IPS-11a (cell line): ENCODE results near the gene ZSCAN21.

Source experiments
- H3K4me3 ChIP-seq: one replicate; pipeline ENCODE4 v1.5.1; 2013; ENCODE audit warnings: low read depth, low read length, control low read depth

ZSCAN21 gene

DNA sequence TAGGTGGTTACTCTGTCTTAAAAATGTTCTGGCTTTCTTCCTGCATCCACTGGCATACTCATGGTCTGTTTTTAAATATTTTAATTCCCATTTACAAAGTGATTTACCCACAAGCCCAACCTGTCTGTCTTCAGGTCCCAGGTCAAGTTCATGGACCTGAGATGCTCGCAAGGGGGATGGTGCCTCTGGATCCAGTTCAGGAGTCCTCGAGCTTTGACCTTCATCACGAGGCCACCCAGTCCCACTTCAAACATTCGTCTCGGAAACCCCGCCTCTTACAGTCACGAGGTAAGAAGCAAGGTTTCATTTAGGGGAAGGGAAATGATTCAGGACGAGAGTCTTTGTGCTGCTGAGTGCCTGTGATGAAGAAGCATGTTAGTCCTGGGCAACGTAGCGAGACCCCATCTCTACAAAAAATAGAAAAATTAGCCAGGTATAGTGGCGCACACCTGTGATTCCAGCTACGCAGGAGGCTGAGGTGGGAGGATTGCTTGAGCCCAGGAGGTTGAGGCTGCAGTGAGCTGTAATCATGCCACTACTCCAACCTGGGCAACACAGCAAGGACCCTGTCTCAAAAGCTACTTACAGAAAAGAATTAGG is 25.5 kb upstream of the ZSCAN21 start:
- no peak overlapping the region for H3K4me3 ChIP-seq

- no peak overlapping the region for H3K4me3 ChIP-seq
Observed at GRCh38 chr7:100027197-100027596, 22.4 kb upstream of the ZSCAN21 start.

- no peak overlapping the region for H3K4me3 ChIP-seq
Observed at GRCh38 chr7:100029596-100029995, 20.0 kb upstream of the ZSCAN21 start.

GRCh38 chr7:100033526-100033925 is 16.0 kb upstream of the ZSCAN21 start:
- H3K4me3 ChIP-seq, result no peak overlapping the region

- no peak overlapping the region for H3K4me3 ChIP-seq
Observed at GRCh38 chr7:100034871-100035510, 14.6 kb upstream of the ZSCAN21 start.

DNA sequence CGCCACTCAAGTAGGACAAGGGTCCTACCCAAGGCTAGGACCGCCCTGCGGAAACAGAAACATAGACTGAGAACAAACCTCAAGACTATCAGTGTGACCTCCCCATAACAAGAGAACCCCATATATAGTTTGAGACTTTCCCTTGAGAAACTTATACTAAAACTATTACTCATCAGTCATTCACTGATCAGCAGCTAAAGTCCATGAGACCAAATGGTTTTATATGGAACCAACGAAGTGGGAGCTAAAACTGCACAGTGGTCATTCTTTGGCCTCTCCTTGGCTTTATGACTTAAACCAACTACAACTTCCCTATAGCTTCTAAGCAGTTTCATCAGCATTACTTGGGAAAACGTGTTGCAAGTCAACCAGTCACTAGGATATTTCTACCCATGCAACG is 13.7 kb upstream of the ZSCAN21 start:
- no peak overlapping the region for H3K4me3 ChIP-seq

DNA sequence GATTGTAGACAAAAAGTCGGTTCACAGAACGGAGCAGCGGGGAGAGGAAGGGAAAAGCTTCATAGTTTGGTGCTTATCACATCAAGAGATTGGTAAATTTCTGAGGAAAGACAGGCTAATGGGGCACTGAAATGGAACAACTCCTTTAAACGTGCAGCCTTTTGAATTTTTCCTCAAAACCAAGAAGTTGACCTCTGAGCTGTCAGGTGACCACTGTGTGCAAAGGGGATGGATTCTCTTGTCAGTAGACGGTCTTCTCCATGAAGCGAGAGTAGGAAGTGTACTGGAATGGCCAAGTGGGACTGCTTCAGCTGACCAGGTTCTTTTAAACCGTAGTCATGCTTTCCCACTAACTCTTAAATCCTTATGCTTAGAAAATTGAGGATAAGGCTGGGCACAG is 11.2 kb upstream of the ZSCAN21 start:
- no peak overlapping the region for H3K4me3 ChIP-seq

- no peak overlapping the region for H3K4me3 ChIP-seq
Observed at GRCh38 chr7:100040575-100040974, 9.0 kb upstream of the ZSCAN21 start.

DNA sequence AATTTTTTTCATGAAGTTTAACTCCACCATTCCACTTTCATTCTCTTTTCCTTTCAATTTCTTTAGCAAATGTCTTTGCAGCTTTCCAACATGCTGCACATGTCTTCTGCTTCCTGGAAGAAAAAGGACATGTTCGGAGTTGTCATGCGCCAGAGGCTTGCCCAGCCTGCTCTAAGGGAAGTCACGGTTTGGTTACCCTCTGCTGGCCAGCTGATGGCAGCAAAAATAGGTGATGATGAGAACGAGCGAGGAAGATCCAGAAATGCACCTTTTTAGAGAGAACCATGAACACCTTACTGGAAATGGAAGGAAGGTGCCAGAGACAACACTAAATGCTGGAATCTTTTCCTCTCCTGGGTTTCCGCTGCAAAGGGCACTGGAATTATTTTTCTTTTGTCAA is 4.9 kb upstream of the ZSCAN21 start:
- no peak overlapping the region for H3K4me3 ChIP-seq

DNA sequence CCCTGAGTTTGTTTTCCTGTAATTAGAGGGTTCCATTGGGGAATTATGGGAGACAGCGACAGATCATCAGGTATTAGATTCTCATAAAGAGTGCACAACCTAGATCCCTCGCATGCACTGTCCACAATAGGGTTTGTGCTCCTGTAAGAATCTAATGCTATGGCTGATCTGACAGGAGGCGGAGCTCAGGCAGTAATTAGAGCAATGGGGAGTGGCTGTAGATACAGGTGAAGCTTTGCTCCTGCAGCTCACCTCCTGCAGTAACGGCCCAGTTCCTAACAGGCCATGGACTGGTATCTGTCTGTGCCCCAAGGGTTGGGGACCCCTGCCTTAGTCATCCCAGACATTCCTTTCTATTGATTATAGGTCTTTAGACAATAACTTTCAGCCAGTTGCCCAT is 894 bp upstream of the ZSCAN21 start:
- no peak overlapping the region for H3K4me3 ChIP-seq

GRCh38 chr7:100051611-100052010 is 2.0 kb downstream of the ZSCAN21 start:
- H3K4me3 ChIP-seq, result no peak overlapping the region

DNA sequence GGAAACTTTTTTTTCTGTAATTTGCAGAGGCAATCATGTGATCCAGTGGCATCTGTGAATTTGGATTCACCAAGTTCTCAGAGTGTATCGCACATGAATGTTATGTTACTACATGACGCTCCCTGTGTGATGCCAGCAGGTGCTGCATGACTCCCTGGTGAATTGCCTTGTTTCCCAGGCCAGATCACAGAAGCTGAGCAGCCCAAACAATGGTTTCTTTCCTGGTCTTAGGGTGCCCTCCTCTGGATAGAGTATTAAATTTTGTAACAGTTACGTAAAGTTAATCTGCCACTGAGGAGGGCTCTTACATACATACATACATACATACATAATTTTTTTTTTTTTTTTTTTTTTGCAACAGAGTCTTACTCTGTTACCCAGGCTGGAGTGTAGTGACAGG is 3.6 kb downstream of the ZSCAN21 start:
- H3K4me3 ChIP-seq, result no peak overlapping the region

GRCh38 chr7:100057006-100057405 is 7.4 kb downstream of the ZSCAN21 start:
- no peak overlapping the region for H3K4me3 ChIP-seq

DNA sequence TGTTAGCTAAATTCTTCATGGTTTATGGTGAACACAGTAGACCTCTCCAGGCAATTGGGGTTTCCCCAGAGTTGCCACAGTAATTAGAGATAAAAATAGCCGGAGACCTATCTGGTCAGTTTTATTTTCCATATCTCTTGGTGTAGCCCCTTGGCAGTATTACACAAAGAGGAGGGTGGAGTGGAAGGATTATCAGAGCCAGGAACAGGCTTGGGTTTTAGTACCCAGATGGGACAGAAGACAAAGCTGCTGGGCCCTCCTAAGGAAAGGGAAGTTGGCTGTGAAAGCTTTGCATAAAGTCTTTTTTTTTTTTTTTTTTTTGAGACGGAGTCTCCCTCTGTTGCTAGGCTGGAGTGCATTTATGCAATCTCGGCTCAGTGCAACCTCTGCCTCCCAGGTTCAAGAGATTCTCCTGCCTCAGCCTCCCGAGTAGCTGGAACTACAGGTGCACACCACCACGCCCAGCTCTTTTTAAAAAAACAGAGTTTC is 9.7 kb downstream of the ZSCAN21 start:
- no peak overlapping the region for H3K4me3 ChIP-seq

GRCh38 chr7:100061518-100062193 is 12.1 kb downstream of the ZSCAN21 start:
- no peak overlapping the region for H3K4me3 ChIP-seq

- H3K4me3 ChIP-seq, result no peak overlapping the region
Observed at GRCh38 chr7:100063376-100063775, 13.8 kb downstream of the ZSCAN21 start.

DNA sequence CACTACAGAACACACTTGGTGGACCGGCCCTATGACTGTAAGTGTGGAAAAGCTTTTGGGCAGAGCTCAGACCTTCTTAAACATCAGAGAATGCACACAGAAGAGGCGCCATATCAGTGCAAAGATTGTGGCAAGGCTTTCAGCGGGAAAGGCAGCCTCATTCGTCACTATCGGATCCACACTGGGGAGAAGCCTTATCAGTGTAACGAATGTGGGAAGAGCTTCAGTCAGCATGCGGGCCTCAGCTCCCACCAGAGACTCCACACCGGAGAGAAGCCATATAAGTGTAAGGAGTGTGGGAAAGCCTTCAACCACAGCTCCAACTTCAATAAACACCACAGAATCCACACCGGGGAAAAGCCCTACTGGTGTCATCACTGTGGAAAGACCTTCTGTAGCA is 14.6 kb downstream of the ZSCAN21 start:
- no peak overlapping the region for H3K4me3 ChIP-seq

DNA sequence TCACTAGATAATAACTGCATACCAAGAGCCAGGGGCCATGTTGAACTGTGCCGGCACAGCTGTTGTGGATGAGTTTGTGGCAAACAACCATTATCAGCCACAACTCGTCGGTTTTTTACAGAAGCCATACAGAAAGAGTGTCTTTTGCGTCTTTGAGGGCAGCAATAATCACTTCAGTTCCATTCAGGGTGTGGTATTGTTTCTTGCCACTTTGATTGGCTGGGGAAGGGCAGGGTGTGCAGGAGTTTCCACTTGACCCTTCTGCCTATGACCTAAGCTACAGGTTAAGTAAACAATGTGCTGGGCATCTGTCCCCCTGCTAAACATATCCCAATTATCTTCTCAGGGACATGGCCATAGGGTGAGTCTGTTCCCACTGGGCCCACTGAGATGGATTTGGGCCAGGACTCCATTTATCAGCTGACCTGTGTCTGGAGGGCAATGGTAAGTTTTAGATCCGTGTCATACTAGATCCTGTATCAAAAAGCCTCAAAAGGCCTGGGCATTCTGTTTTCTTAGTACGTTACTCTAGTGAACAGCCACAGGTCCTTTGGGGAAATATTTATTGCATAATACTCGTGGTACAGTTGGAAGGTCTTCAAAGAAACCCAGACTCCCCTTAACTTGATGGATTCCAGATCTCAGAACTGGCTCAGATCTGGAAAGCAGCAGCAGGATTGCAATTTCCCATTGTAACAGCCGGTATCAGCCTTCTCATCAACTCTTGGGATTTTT is 16.0 kb downstream of the ZSCAN21 start:
- H3K4me3 ChIP-seq, result no peak overlapping the region

DNA sequence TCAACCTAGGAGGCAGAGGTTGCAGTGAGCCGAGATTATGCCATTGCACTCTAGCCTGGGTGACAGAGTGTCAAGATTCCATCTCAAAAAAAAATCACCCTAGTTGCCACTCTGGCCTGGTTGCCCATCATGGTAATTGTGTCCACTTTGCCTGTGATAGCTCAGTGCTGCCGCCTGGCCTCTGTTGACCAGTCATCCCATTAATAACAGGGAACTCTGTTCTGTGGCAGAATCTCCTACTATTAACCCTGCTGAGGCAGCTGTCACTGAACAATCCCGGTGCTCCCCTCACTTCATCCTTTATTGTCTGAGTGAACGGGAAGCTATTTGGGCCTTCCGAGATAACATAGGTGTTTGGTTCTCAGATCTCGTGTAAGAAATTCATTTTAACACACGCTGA is 17.4 kb downstream of the ZSCAN21 start:
- no peak overlapping the region for H3K4me3 ChIP-seq

DNA sequence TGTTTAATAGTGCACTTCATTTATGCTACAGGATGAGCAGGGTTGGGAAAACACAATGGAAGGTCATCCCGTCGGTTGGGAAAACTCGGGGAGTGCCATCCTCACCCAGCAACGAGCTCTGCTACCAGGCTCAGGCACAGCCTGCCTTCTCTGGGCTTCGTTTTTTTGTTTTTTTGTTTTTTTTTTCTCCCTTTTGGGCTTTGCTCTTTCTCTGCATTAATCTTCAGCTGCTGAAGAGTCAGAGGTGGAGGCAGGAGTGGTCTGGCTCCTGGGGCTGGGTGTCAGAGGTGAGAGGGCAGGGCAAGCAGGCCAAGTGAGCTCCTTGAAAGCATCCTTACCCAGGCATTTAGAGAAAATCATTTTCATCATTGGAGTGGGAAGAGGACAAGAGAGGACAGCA is 20.4 kb downstream of the ZSCAN21 start:
- H3K4me3 ChIP-seq, result no peak overlapping the region

DNA sequence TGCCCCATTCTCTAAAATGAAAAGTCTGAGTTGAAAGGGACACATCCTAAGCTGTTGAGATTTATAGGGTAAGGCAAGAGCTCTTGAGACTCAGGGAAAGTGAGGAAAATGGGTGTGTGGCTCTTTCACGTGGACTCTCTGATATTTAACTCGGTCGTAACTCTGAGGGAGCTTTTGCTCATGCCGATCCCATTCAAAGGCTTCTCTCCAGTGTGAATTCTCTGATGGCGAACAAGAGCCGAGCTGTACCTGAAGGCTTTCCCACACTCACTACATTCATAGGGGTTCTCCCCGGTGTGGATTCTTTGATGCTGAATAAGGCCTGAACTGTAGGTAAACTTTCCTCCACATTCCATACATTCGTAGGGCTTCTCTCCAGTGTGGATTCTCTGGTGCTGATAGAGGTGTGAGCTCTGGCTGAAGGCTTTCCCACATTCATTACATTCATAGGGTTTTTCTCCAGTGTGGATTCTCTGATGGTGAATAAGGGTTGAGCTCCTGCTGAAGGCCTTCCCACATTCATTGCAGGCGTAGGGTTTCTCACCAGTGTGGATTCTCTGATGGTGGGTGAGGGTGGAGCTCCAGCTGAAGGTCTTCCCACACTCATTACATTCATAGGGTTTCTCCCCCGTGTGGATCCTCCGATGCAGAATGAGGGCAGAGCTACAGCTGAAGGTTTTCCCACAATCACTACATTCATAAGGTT is 21.6 kb downstream of the ZSCAN21 start:
- no peak overlapping the region for H3K4me3 ChIP-seq
